Measurements from ENCODE around the gene LAMTOR5.

DNA sequence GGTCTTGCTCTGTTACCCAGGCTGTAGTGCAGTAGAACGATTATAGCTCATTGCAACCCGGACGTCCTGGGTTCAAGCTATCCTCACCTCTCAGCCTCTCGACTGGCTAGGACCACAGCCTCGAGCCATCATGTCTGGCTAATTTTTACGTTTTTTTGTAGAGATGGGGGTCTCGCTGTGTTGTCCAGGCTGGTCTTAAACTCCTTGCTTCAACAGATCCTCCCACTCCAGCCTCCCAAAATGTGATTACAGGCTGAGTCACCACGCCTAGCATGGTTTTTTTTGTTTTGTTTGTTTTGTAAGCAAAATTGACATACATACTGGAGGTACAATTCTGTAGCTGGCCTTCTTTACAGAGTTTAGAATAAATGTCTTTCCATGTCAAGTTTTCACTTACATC, 994 bp upstream of the LAMTOR5 start:
- TF ChIP-seq, protein P1, sequence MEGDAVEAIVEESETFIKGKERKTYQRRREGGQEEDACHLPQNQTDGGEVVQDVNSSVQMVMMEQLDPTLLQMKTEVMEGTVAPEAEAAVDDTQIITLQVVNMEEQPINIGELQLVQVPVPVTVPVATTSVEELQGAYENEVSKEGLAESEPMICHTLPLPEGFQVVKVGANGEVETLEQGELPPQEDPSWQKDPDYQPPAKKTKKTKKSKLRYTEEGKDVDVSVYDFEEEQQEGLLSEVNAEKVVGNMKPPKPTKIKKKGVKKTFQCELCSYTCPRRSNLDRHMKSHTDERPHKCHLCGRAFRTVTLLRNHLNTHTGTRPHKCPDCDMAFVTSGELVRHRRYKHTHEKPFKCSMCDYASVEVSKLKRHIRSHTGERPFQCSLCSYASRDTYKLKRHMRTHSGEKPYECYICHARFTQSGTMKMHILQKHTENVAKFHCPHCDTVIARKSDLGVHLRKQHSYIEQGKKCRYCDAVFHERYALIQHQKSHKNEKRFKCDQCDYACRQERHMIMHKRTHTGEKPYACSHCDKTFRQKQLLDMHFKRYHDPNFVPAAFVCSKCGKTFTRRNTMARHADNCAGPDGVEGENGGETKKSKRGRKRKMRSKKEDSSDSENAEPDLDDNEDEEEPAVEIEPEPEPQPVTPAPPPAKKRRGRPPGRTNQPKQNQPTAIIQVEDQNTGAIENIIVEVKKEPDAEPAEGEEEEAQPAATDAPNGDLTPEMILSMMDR (IDR thresholded peaks at IDR 0.05), result no peak
- no peak for TF ChIP-seq POLR2A (IDR thresholded peaks at IDR 0.05)

Measured in breast epithelium (tissue), 3 donors.